ENCODE measurements around the gene GPA33.

The GPA33 gene, protein sequence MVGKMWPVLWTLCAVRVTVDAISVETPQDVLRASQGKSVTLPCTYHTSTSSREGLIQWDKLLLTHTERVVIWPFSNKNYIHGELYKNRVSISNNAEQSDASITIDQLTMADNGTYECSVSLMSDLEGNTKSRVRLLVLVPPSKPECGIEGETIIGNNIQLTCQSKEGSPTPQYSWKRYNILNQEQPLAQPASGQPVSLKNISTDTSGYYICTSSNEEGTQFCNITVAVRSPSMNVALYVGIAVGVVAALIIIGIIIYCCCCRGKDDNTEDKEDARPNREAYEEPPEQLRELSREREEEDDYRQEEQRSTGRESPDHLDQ

DNA sequence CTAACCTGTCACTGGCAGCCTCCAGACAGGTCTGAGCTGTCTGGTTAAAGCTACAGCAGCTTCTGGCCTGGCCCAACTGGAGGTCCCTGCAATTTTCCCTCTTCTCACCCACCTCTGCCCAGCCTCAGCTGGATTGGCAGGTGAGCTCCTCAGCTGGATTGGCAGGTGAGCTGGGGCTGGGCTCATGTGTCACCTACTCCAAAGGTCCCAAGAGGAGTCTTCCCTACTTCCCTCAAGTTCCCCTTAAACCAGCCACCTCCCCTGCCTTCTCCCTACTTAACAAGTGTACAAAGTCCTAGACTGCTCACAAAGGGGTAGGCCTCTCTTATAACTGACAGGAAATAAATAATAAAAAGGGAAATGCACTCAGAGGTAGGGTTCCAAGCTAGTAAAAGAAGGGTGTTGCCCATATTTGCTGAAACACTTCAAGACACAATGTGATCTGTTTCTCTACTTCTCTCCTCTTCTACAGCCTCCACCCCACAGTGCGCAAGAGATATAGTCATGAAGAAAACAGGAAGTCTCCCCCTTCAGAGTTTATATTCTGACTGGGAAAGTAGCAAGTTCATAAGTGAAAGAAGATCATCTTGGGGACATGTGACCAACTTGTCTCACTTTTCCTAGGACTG, at the start of gene GPA33:
TSS of gene GPA33 (minus strand) at position 64 of the 629 bp plus-strand sequence. CDS start 90 bp downstream, outside the sequence.
- no peak for DNase-seq

DNA sequence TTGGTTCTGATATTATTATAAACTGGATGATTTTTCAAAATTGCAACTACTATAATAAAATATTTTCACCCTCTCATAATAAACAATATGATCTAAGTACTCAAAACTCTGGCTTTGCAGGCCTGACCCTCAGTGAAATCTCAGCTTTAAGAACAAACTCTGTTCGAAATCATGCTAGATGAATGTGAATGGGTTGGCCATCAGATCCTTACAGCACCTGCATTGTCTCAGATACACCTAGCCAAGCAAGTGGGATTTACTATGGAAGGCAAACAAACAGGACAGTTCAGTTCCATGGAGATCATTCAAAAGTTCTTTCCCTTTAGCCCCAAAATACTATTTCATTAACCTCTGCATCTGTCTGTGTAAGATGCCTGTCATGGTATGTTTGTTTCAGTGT, 48.5 kb upstream of the GPA33 start:
- no peak for DNase-seq

DNA sequence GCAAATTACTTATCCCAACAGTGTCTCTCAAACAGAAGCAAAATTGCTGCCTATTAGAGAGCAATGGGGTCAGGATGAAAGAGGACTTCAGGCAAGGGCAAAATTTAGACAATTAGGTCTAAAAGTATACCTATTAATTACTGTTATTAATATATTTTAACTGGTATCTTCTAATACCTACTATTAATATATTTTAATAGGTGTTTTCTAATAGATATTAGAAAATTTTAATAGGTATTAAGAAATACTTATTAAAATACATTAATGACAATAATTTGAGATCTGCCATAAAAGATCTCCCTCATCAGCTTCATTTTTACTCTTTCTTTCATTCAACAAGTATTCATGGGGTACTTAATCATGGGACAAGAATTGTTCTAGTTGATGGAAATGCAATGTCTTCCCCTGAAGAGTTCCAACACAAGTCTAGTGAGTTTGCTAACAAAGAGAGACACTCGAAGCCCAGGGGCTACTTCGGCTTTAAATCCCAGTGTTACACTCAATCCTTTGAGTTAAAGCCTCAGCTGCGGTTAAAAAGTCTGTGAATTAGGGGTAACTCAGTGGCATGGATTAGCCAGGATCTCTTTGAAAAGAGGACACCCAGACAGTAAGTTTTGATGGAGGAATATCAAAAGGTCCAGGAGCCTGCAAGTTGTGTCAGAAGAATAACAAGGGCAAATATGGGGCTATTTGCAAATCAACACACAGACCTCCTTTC, 47.8 kb upstream of the GPA33 start:
- DNase-seq = no peak

DNA sequence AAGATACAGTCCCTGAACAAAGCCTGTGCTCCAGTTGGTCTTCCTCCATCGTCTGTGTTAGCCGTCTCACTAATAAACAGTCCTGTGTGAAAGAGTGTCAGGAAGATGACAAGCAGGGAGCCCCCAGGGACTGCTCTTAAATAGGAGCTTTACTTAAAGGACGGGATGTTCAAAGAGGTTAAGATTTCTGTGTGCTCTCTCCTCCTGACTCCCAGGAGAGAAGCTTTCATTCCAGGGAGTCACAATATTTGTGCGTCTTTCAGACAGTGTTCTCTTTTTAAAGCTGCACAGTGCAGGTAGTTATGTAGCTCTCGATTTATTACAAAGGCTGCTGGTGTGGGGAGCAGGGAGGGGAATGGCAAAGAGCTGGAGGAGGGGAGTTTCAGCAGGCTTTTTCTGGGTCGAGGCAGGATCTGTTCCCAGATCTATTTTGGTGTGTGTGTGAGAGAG, 47.2 kb upstream of the GPA33 start:
- no peak for DNase-seq

DNA sequence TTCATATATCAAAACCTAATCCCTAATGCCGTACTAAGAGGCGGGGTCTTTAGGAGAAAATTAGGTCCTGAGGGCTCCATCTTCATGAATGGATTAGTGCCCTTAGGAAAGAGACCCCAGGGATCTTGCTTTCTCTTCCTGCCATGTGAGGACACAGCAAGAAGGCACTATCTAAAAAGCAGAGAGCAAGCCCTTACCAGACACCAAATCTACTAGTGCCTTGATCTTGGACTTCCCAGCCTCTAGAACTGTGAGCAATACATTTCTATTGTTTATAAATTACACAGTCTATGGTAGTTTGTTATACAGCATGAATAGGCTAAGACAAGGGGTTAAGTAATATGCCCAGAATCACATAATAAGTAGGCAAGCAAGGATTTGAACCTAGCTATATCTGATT, 46.6 kb upstream of the GPA33 start:
- no peak for DNase-seq

DNA sequence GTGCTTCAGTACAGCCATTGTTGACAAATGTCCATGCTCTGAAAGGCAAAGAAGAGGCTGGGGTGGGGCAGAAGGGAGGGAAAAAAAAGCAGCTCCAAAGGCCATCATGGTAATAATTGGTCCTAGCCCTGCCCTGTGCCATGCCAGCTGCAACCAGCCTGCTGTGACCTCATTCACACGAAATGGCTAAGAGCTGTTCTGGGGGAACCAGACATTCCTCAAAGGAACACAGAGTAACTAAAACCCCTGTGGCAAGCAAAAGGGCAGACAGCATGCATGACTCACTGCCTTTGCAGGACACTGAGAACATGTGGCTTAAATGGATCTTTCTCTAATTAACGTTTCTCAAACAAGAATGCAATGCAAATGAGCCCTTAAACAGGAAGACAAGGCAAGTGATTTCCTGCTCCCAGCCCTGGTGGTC, 46.0 kb upstream of the GPA33 start:
- no peak for DNase-seq

DNA sequence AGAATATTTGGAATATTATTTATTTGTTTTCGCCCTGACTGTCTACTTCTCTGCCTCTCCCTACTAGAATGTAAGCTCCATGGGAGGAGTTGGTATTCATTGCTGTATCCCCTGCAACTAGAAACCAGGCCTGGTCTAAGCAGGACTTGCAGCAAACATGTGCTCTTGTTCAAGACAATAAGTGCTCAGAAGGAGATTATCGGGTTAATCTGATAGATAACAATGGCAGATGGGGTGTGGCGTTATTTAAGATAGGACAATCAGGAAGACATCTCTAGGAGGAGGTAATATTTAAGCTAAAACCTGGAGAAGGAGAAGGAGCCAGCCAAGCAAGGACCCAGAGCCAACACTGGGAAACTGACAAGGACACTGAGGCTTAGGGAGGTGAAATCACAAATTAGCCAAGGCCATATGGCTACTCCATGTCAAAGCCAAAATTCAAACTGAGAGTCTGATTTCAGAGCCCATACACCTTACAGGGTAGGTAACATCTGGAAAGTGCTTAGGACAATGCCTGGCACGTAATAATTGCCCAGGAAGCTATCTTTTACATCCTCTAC, 45.2 kb upstream of the GPA33 start:
- DNase-seq = no peak

DNA sequence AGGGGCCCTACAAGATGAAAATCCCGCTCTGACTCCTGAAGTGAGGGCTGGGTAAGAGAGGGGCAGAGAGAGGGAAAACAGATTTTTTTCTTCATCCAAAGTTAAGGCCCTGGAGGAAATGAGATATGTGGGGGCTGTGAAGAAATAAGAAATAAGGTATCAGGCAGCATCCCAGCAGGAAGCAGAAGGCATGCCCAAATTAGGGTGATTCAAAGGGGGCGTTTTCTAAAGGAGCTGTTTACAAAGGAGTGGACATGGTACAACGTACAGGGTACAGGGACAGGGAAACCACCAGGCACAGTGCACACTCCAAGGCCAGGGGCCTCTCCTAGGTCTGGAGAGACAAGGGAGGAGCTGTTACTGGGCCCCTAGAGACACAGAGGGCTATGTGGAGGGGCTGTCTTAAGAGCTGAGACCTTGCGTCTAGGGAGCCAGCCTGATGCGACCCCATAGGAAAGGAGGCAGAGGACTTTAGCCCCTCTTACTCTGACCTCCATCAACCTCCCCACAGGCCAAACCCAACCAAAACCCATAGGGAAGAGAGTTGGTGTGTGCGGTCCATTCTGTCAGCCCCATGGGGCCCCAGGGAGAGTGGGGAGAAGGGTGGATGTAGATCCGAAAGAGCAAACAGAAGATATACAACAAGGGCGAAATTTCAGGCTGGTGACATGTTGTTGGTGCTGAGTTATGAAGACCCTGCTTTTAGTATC, 42.3 kb upstream of the GPA33 start:
- no peak for DNase-seq

DNA sequence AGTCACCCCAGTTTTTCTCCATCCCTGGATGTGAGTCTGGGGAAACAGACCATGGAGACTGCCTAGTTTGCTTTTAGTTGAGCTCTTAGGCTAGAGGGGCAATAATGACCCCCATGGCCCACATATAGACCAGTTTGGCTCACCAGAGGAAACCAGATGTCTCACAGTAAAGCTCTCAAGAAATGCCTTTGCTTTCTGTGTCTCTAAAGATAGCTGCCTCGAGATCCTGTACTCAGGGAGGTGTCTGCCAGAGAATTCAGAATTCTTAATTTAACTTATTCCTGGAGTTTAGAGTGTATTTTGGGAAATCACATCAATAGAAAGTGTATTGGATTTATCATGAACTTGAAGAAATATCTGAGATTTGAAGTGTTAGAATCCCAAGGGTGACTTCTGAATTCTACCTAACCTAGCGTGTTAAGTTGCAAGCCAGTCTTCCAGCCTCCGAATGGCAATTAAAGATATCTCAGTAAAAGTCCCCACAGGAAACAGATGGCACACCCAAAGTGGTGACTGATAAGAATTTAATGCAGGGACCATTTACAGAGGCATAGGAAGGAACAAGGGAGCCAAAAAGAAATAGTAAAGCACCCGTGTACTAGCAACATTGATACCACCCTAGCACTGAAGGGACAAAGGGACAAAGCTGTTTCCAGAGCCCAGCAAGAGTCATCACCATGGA, 40.8 kb upstream of the GPA33 start:
- no peak for DNase-seq

DNA sequence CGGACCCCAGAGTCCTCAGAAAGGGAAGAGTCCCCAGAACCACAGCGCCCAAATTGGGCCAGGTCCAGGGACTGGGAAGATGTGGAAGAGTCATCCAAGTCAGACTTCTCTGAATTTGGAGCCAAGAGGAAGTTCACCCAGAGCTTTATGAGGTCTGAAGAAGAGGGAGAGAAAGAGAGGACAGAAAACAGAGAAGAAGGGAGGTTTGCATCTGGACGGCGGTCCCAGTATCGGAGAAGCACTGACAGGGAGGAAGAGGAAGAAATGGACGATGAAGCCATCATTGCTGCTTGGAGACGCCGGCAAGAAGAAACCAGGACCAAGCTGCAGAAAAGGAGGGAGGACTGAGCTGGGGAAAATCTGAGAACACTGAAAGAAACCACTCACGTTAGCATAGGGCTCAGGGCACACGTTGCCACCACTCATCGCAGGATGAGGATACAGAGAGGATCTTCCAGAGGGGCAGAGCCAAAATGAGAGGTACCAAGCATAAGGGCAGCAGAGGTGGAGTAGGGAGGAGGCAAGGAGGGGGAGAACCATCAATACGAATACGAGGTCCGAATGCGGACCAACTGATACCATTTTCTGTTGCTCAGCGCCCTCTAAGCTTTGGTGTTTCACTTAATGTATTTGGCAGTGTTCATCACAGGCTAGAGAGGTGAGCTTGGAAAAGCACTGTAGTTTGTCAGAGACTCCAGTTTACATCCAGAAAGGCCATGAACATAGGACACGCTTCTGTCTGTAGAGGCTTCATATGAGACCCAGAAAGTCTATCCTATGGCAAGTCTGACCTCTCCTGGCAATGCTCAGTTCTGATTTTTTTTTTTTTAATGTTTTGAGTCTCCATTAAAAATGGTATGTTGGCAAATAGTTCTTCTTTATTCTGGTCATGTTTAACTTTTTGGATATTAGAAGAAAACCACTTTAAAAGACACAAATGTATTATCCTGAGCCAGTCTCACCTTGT, 38.4 kb upstream of the GPA33 start:
- DNase-seq = no peak

DNA sequence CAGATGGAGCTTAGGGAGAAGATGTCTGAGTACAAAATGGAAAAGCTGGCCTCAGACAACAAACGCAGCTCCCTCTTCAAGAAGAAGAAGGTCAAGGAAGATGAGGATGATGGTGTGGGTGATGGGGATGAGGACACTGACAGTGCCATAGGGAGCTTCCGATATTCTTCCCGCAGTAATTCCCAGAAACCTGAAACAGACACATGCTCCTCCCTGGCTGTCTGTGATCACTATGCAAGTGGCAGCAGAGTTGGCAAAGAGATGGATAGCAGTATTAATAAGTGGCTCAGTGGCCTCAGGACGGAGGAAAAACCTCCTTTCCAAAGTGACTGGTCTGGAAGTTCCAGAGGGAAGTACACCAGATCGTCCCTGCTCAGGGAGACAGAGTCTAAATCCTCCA, 37.5 kb upstream of the GPA33 start:
- no peak for DNase-seq

DNA sequence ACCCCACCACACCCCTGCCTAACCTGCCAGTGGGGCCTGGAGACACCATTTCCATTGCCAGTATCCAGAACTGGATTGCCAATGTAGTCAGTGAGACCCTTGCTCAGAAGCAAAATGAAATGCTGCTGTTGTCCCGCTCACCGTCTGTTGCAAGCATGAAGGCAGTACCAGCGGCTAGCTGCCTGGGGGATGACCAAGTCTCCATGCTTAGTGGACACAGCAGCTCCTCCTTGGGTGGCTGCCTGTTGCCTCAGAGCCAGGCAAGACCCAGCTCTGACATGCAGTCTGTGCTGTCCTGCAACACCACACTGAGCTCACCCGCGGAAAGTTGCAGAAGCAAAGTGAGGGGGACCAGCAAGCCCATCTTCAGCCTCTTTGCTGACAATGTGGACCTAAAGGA, 37.1 kb upstream of the GPA33 start:
- no peak for DNase-seq

DNA sequence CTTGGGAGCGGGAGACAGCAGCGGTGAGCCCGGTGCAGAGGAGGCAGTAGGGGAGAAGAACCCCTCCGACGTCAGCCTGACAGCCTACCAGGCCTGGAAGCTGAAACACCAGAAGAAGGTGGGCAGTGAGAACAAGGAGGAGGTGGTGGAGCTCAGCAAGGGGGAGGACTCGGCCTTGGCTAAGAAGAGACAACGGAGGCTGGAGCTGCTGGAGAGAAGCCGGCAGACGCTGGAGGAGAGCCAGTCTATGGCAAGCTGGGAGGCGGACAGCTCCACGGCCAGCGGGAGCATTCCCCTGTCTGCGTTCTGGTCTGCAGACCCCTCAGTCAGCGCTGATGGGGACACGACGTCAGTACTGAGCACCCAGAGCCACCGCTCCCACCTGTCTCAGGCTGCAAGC, 36.6 kb upstream of the GPA33 start:
- no peak for DNase-seq

DNA sequence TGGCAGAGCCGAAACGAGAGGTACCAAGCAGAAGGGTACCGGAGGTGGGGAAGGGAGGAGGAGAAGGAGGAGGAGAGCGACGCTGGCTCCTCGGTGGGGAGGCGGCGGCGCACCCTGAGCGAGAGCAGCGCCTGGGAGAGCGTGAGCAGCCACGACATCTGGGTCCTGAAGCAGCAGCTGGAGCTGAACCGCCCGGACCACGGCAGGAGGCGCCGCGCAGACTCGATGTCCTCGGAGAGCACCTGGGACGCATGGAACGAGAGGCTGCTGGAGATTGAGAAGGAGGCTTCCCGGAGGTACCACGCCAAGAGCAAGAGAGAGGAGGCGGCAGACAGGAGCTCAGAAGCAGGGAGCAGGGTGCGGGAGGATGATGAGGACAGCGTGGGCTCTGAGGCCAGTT, 36.1 kb upstream of the GPA33 start:
- no peak for DNase-seq

DNA sequence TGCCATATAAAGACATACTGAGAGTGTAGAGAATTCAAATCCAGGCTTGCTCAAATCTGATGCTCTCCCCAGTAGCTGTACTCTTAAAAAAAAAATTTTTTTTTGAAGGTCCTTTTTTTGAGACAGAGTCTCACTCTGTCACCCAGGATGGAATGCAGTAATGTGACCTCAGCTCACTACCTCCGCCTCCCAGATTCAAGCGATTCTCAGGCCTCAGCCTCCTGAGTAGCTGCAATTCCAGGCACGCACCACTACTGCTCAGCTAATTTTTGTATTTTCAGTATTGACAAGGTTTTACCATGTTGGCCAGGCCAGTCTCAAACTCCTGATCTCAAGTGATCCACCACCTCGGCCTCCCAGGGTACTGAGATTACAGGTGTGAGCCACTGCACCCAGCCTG, 32.4 kb upstream of the GPA33 start:
- DNase-seq = no peak

DNA sequence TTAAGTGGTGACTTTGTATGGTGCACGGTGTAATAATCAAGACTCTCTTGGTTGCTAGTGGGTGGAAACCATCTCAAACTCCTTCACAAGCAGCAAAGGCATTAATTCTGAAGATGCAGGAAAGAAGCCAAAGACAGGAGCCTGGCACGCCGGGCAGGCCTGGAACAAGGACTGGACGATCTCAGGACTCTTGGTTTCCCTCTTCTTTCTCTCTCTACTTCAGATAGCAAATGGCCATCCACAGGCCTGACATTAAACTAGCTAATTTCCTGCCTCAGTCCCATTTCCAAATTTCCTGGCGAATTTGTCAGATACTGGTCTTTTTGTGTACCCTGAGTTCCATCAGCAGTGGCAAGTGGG, 31.9 kb upstream of the GPA33 start:
- DNase-seq = no peak

DNA sequence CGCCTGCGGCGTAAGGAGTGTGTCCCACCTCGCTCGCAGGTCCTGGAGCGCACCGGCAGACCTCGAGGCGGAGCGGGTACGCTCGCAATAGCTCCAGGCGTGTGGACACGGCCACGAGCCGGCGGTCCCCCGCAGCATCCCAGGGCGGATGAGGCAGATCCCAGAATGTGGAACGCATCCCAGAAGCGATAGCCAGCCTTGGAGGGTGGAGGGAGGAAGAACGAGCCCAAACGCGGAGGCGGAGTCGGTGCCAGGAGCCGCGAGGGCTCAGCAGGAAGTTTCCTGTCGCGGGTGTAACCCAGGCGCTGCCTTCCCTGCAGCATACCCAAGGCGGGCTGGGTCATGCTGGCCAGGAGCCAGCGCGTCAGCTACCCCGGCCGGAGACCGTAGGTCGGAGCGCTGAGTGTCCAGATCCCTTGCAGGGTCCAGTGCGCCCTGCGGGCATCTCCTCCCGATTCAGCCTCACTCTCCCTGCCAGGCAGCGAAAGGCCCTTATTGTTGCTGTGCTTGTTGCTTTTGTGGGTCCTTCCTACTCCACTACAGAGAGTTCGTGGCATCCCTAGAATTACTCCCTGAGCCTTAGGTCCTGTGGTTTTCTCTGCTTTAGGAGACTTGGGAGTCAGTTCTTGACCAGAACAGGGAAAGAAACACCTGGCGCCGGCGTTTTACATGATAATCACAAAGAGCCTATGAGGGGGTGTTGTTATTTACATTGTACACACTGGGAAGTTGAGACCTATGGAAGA, 31.4 kb upstream of the GPA33 start:
- peak; percentile 66 for DNase-seq

DNA sequence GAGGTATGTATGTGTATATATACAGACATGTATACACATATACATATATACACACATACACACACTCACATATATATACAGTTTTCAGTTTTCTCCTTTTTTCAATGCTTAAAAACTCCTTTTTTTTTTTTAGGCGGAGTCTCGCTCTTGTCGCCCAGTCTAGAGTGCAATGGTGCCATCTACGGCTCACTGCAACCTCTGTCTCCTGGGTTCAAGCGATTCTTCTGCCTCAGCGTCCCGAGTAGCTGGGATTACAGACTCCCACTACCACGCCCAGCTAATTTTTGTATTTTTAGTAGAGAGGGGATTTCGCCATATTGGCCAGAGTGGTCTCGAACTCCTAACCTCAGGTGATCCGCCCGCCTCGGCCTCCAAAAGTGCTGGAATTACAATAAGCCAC, 30.7 kb upstream of the GPA33 start:
- no peak for DNase-seq

DNA sequence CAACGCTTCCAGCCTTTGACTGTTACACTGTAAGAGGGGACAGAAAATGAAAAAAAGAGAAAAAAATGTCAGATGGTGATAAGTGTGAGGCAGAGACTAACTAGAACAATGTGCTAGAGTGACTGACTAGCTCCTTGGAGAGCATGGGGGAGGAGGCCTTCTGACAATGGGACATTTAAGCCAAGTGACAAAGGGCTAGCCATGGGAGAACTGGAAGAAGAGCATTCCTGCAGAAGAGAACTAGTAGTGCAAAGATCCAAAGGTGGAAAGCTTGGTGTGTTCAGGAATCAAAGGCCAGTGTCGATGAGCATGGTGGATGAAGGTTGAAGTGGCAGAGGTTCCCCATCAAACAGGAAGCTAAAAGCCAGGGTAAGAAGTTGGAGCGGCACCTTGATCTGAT, 29.5 kb upstream of the GPA33 start:
- DNase-seq = no peak

DNA sequence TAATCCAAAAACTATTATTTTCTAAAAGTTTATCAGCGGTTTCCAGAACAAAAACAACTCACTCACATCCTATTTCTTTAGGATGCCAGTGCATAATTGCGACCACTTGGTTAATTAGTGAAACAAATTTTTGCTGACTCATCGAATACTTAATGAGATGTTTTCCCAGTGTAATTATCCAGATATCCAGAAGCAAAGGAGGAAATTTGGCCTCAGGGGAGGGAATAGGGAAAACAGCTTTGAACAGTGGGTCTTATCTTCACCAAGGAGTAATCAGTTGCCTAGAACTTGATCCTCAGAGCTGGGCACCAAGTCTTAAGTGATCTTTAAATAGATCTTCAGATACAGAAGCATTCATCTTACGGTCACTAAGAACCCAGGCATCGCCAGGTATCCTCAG, 28.0 kb upstream of the GPA33 start:
- DNase-seq = no peak

DNA sequence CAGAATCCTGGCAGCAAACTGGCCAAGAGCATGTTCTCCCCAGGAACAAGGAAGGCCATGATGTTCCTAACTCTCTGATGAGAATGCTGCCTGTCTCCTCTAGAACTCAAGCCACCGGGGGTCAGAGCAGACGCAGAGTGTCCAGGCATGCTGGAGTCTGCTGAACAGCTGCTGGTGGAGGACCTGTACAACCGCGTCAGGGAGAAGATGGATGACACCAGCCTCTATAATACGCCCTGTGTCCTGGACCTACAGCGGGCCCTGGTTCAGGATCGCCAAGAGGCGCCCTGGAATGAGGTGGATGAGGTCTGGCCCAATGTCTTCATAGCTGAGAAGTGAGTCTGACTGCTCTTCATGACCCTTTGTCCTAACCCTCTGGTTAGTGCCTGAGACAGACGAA, 27.0 kb upstream of the GPA33 start:
- no peak for DNase-seq
